Upper lobe of left lung (tissue), 4 donors: ENCODE data around the gene CHST11.

Source experiments
- CTCF ChIP-seq, 6 experiments: fragments of 450-650 bp in 4 of 6; fragments of 200-600 bp in 2 of 6; sonication (generic) in 2 of 6; IDR thresholded peaks; one replicate each; pipeline ENCODE4 v1.5.1; 2016 to 2019; ENCODE audit warnings: antibody characterized with exemption in 6 of 6
- EP300 ChIP-seq, 4 donors: sonication (generic); formaldehyde crosslinking; IDR thresholded peaks; one replicate each; pipeline ENCODE4 v1.5.1; 2017; ENCODE audit warnings: antibody characterized with exemption in 4 of 4, control low read depth in 2 of 4
- POLR2A ChIP-seq, 4 donors: fragments of 450-650 bp; IDR thresholded peaks; one replicate each; pipeline ENCODE4 v1.5.1; 2016 to 2017; ENCODE audit warnings: antibody characterized with exemption in 4 of 4, mild to moderate bottlenecking in 2 of 4
- POLR2AphosphoS5 ChIP-seq, 2 donors: sonication (generic); formaldehyde crosslinking; IDR thresholded peaks; one replicate each; pipeline ENCODE4 v1.5.1; 2017; ENCODE audit warnings: antibody characterized with exemption in 2 of 2

DNA sequence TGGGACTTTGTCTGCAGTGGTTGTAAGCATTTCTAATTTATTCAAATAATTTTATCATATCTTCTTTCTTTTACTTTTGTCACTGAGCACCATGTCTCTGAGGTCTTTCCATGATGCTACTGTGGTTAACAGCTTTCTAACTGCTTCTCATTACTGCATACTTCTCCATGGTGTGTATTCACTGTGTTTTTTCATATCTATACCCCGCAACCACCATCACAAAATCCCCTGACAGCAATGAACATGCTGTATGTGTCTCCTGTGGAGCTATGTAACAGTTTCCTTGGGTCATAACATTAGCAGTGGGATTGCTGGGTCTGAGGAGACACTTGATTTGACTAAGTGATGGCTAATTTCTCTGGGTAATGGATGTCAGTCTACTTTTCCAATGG, 29.2 kb upstream of the CHST11 start:
- no peak for TF ChIP-seq CTCF (IDR thresholded peaks at IDR 0.05)
- no peak for TF ChIP-seq EP300 (IDR thresholded peaks at IDR 0.05)
- TF ChIP-seq POLR2A (IDR thresholded peaks at IDR 0.05) = no peak
- TF ChIP-seq POLR2AphosphoS5 (IDR thresholded peaks at IDR 0.05) = no peak
